ENCODE results near the gene AQP2. TPM values are rescaled to one million over a fixed set of nuclear protein-coding genes. Genes with fewer than 3 reads are reported as not detected.

Gene AQP2
- total RNA-seq, 2 donors from 2014 or later, result 3.0 TPM; not detected in 1

- Histone ChIP-seq H3K27ac (no peak overlapping the region), H3K4me3 (no peak overlapping the region), H3K27me3 (replicated peaks; ENCODE audit: insufficient read depth) (no peaks in the 10 kb centered on the region), H3K36me3 (no peaks in the 10 kb centered on the region), H3K9me3 (no peaks in the 10 kb centered on the region), H3K4me1 (ENCODE audit: control insufficient read depth in 1 of 2, low read depth in 2 of 2) (no peaks in the 10 kb centered on the region)
- ATAC-seq (ENCODE audit: insufficient number of reproducible peaks, low FRiP score, low read depth) (no peak), DNase-seq (ENCODE audit: low spot score) (no peak)
- no peak for TF ChIP-seq CTCF (IDR thresholded peaks at IDR 0.05)
These were observed 40.7 kb upstream of the AQP2 start for GRCh38 chr12:49909826-49910225.

- no peak overlapping the region for H3K4me3 ChIP-seq
- H3K27me3 ChIP-seq (replicated peaks; ENCODE audit: insufficient read depth), result no peaks in the 10 kb centered on the region
- H3K36me3 ChIP-seq, result no peaks in the 10 kb centered on the region
- ATAC-seq (ENCODE audit: insufficient number of reproducible peaks, low FRiP score, low read depth), result no peak
- DNase-seq (ENCODE audit: low spot score), result no peak
- no peaks in the 10 kb centered on the region for H3K9me3 ChIP-seq
- H3K4me1 ChIP-seq (ENCODE audit: control insufficient read depth in 1 of 2, low read depth in 2 of 2), result no peaks in the 10 kb centered on the region
- no peak overlapping the region for H3K27ac ChIP-seq
- TF ChIP-seq CTCF (IDR thresholded peaks at IDR 0.05), result no peak
These were observed 40.0 kb upstream of the AQP2 start for GRCh38 chr12:49910331-49911212.

GRCh38 chr12:49911213-49911605, 39.3 kb upstream of the AQP2 start:
- H3K9me3 ChIP-seq, result no peaks in the 10 kb centered on the region
- no peak for DNase-seq (ENCODE audit: low spot score)
- no peaks in the 10 kb centered on the region for H3K27me3 ChIP-seq (replicated peaks; ENCODE audit: insufficient read depth)
- H3K36me3 ChIP-seq, result no peaks in the 10 kb centered on the region
- ATAC-seq (ENCODE audit: insufficient number of reproducible peaks, low FRiP score, low read depth), result no peak
- H3K27ac ChIP-seq, result no peak overlapping the region
- no peaks in the 10 kb centered on the region for H3K4me1 ChIP-seq (ENCODE audit: control insufficient read depth in 1 of 2, low read depth in 2 of 2)
- H3K4me3 ChIP-seq, result no peak overlapping the region
- no peak for TF ChIP-seq CTCF (IDR thresholded peaks at IDR 0.05)

GRCh38 chr12:49912345-49913255, 37.9 kb upstream of the AQP2 start:
- Histone ChIP-seq H3K36me3 (no peaks in the 10 kb centered on the region), H3K4me3 (no peak overlapping the region), H3K27ac (no peak overlapping the region), H3K27me3 (replicated peaks; ENCODE audit: insufficient read depth) (no peaks in the 10 kb centered on the region), H3K9me3 (no peaks in the 10 kb centered on the region), H3K4me1 (ENCODE audit: control insufficient read depth in 1 of 2, low read depth in 2 of 2) (no peaks in the 10 kb centered on the region)
- TF ChIP-seq CTCF (IDR thresholded peaks at IDR 0.05), result no peak
- DNase-seq (ENCODE audit: low spot score) (no peak), ATAC-seq (ENCODE audit: insufficient number of reproducible peaks, low FRiP score, low read depth) (no peak)
